ENCODE measurements around the gene SYCP3. TPM values are rescaled to one million over a fixed set of nuclear protein-coding genes. Genes with fewer than 3 reads are reported as not detected.

Gene SYCP3
- total and polyA plus RNA-seq, 2 of the 8 experiments (the other 6 are each of a cell fraction or from before 2014, with no cell fraction given), result 0.02 to 0.07 TPM

DNA sequence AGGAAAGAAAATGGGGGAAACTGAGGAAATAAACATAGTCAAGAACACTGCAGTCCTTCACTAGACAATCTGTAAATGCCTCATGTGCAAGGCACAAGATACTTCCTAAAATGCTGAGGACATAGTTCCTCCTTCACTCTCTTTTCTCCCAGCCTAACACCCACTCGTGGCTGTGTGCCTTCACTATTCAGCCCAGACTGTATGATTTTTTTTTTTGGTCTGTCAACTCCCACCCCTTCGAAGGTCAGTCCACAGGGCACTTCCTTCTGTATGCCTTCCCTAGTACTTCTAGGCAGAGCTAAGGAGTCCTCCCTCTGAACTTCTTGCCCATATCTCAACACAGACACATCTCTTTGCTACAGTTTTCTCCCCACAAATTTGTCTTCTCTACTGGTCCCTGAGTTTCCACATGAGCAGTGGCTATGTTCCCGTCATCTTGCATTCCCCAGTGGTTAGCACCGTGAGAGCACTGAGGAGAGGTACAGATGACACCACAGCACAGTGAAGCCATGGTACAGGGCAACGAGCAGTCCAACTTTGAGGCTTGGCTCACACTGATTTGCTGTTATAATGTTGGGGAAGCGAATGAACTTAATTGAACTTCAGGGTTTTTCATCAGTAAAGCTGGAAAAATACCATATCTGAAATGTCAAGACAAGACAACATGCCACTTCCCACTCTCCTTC, 24.1 kb upstream of the SYCP3 start (continued):
- TF ChIP-seq CHD7 (IDR thresholded peaks at IDR 0.05; ENCODE audit: insufficient replicate concordance, low read length), result no peak
- no peak for TF ChIP-seq SUZ12 (IDR thresholded peaks at IDR 0.05; ENCODE audit: low read length)
- no peak for TF ChIP-seq NANOG (IDR thresholded peaks at IDR 0.05; ENCODE audit: insufficient read depth, low read depth, low read length, poor library complexity, severe bottlenecking)
- no peak for TF ChIP-seq BRCA1 (IDR thresholded peaks at IDR 0.05; ENCODE audit: low read depth, low read length)
- TF ChIP-seq BCL11A (IDR thresholded peaks at IDR 0.05; ENCODE audit: low read depth in 2 of 2, low read length in 2 of 2), result no peak
- no peak for TF ChIP-seq SAP30 (IDR thresholded peaks at IDR 0.05; ENCODE audit: insufficient read depth, insufficient replicate concordance, low read length)

Data from H1 (cell line).